Activated CD4-positive, alpha-beta memory T cell treated with anti-CD3 and anti-CD28 coated beads, Interleukin-2, amount 10 ng/mL, durations not matched to agents 7 days and 5 days (primary cell): ENCODE results near the gene SSR3. TPM values are rescaled to one million over a fixed set of nuclear protein-coding genes. Genes with fewer than 3 reads are reported as not detected.
A peak's percentile ranks its signal among the peaks of the same experiment; 100 is the strongest.
"Not testable (repeated sequence)": the region's sequence is repeated elsewhere in the genome, so short reads cannot be mapped to it uniquely, and the experiment has no call there.

ENCODE experiments used
- CTCF ChIA-PET: fragments of 350-600 bp; sonication (Branson Sonifier 250); formaldehyde crosslinking; loops from one replicate; lab custom pipeline; 2021; ENCODE audit warnings: antibody characterized with exemption, inconsistent platforms; lab: Charles Lee
- POLR2A ChIA-PET: fragments of 350-600 bp; sonication (Branson Sonifier 250); formaldehyde crosslinking; loops from one replicate; lab custom pipeline; 2021; ENCODE audit warnings: antibody characterized with exemption; lab: Charles Lee
- DNase-seq: peaks from one replicate; pipeline ENCODE4 v3.0.0-alpha.2; 2020
- H3K27ac Mint-ChIP-seq: one replicate; pipeline ENCODE4 v1.8.0; 2021; ENCODE audit warnings: mild to moderate bottlenecking, mixed read lengths
- H3K27me3 Mint-ChIP-seq: one replicate; pipeline ENCODE4 v1.8.0; 2021; ENCODE audit warnings: mixed read lengths
- H3K36me3 Mint-ChIP-seq: one replicate; pipeline ENCODE4 v1.8.0; 2021; ENCODE audit warnings: low read depth, mixed read lengths
- H3K4me1 Mint-ChIP-seq: one replicate; pipeline ENCODE4 v1.8.0; 2021; ENCODE audit warnings: mixed read lengths
- H3K4me3 Mint-ChIP-seq: one replicate; pipeline ENCODE4 v1.8.0; 2021; ENCODE audit warnings: mild to moderate bottlenecking, mixed read lengths
- H3K9me3 Mint-ChIP-seq: one replicate; pipeline ENCODE4 v1.8.0; 2021; ENCODE audit warnings: mixed read lengths
- total RNA-seq, 2 experiments: library from RNA; stranded (reverse); gene quantifications; one replicate each; pipeline ENCODE4 v1.2.3, GENCODE V29; 2021

SSR3 gene
- total RNA-seq, result 100 to 1,000 TPM; 167 to 174 TPM

- peak within 1 kb of the TSS; percentile 96 for H3K4me3 Mint-ChIP-seq
- ChIA-PET CTCF (interaction anchor here (1.0 to 2.9 kb wide), 26 partner anchors 10 to 621 kb away, joined by 3 to 39 read pairs (median 4); partner anchors contain the start of gene TIPARP), POLR2A (interaction anchor here (0.6 to 3.6 kb wide), 47 partner anchors 9 to 702 kb away, joined by 3 to 128 read pairs (median 5); partner anchors contain the start of genes CCNL1 and TIPARP)
- peaks cover 46% of the 10 kb centered on the region for H3K36me3 Mint-ChIP-seq
- peak; percentile 99 for DNase-seq
- peaks cover 48% of the 10 kb centered on the region for H3K4me1 Mint-ChIP-seq
- H3K9me3 Mint-ChIP-seq, result no peaks in the 10 kb centered on the region
- H3K27ac Mint-ChIP-seq, result peak within 1 kb of the TSS; percentile 84
- H3K27me3 Mint-ChIP-seq, result no peaks in the 10 kb centered on the region
Measured at GRCh38 chr3:156554842-156555687, at the start of gene SSR3. Gene SSR3 (minus strand): TSS chr3:156555117. CDS start chr3:156555089, 28 bp downstream.

- ChIA-PET CTCF (no interaction called here), POLR2A (no interaction called here)
- no peak for DNase-seq
- Mint-ChIP-seq H3K27ac (no peak overlapping the region), H3K27me3 (peaks cover 5% of the 10 kb centered on the region), H3K4me3 (no peak overlapping the region), H3K9me3 (no peaks in the 10 kb centered on the region), H3K4me1 (peaks cover 29% of the 10 kb centered on the region), H3K36me3 (no peaks in the 10 kb centered on the region)
Measured at GRCh38 chr3:156604064-156604641, 49.2 kb upstream of the SSR3 start.

- CTCF ChIA-PET, result no interaction called here
Measured at GRCh38 chr3:156603379-156604017, 48.6 kb upstream of the SSR3 start.

GRCh38 chr3:156602424-156602823, 47.5 kb upstream of the SSR3 start:
- Mint-ChIP-seq H3K27me3 (no peaks in the 10 kb centered on the region), H3K4me3 (no peak overlapping the region), H3K9me3 (no peaks in the 10 kb centered on the region), H3K36me3 (no peaks in the 10 kb centered on the region), H3K27ac (no peak overlapping the region), H3K4me1 (peaks cover 26% of the 10 kb centered on the region)
- CTCF ChIA-PET, result interaction anchor here (1.4 kb wide), 1 partner anchor 71 kb away, joined by 5 read pairs; no protein-coding TSS in a partner anchor
- DNase-seq, result no peak
- POLR2A ChIA-PET, result no interaction called here

More at GRCh38 chr3:156603379-156604017, 48.6 kb upstream of the SSR3 start:
- peaks cover 29% of the 10 kb centered on the region for H3K4me1 Mint-ChIP-seq
- POLR2A ChIA-PET, result no interaction called here
- H3K27ac Mint-ChIP-seq, result no peak overlapping the region
- H3K36me3 Mint-ChIP-seq, result no peaks in the 10 kb centered on the region
- no peaks in the 10 kb centered on the region for H3K9me3 Mint-ChIP-seq
- H3K4me3 Mint-ChIP-seq, result no peak overlapping the region
- peaks cover 2% of the 10 kb centered on the region for H3K27me3 Mint-ChIP-seq
- DNase-seq, result no peak

DNA sequence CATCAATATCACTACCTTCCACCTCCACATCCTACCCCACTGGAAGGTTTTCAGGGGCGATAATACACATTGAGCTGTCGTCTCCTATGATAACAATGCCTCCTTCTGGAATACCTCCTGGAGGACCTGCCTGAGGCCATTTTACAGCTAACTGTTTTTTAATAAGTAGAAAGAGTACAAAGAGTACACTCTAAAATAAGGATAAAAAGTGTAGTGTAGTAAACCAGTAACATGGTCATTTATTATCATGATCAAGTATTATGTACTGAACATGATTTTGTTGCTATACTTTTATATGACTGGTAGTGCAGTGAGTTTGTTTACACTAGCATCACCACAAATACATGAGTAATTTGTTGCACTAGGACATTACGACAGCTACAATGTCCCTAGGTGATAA, 46.6 kb upstream of the SSR3 start:
- no peak for DNase-seq
- no peaks in the 10 kb centered on the region for H3K9me3 Mint-ChIP-seq
- POLR2A ChIA-PET, result no interaction called here
- H3K27ac Mint-ChIP-seq, result no peak overlapping the region
- CTCF ChIA-PET, result interaction anchor here (0.9 to 1.4 kb wide), 2 partner anchors 72 to 73 kb away, joined by 3 to 5 read pairs; partner anchors contain the start of gene TIPARP
- H3K4me1 Mint-ChIP-seq, result peaks cover 22% of the 10 kb centered on the region
- no peaks in the 10 kb centered on the region for H3K36me3 Mint-ChIP-seq
- H3K4me3 Mint-ChIP-seq, result no peak overlapping the region
- H3K27me3 Mint-ChIP-seq, result peaks cover 8% of the 10 kb centered on the region

GRCh38 chr3:156600834-156601233, 45.9 kb upstream of the SSR3 start:
- Mint-ChIP-seq H3K4me1 (peaks cover 18% of the 10 kb centered on the region), H3K9me3 (no peaks in the 10 kb centered on the region), H3K36me3 (no peaks in the 10 kb centered on the region), H3K27ac (no peak overlapping the region), H3K4me3 (no peak overlapping the region), H3K27me3 (peaks cover 11% of the 10 kb centered on the region)
- CTCF ChIA-PET, result interaction anchor here (0.9 to 1.4 kb wide), 2 partner anchors 72 to 74 kb away, joined by 3 to 5 read pairs; partner anchors contain the start of gene TIPARP
- POLR2A ChIA-PET, result no interaction called here
- no peak for DNase-seq

DNA sequence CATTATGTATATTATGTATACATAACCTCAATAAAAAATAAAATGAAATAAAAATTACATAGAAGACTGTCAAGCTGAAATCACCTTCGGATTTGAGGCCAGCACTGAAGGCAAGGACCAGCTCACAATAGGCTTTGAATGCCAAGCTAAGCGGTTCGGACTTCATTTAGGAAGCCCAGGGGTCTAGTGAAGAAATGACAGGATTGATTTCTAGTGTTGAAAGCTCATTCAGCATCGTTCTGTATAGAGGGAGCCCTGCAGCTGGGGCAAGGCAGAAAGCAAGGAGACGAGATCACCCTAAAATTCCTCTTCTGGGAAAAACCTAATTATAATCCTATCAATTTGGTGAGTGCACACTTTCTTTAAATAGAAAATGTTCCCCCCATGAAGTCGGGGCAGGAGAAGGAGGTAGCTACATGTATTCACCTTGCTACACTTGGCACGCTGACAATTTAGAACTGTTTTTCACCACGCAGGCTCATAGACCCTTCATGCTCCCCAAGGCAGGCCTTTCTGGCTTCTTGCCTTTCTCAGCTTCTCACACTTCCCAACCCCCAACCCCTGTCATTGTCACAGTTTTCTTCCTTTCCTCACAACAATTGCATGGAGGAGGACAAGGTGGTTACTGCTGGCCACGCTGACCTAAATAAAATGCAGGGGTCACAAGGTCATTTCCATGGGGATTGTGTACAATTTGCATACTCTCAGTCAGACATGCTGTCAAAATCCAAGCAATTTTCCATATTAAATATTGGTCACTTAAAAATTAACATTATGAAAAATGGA, 44.4 kb upstream of the SSR3 start:
- H3K4me3 Mint-ChIP-seq, result no peak overlapping the region
- no peak for DNase-seq
- H3K27me3 Mint-ChIP-seq, result peaks cover 11% of the 10 kb centered on the region
- H3K4me1 Mint-ChIP-seq, result peaks cover 15% of the 10 kb centered on the region
- POLR2A ChIA-PET, result no interaction called here
- H3K9me3 Mint-ChIP-seq, result no peaks in the 10 kb centered on the region
- CTCF ChIA-PET, result interaction anchor here (1.1 kb wide), 1 partner anchor 12 kb away, joined by 3 read pairs; no protein-coding TSS in a partner anchor
- H3K36me3 Mint-ChIP-seq, result no peaks in the 10 kb centered on the region
- H3K27ac Mint-ChIP-seq, result no peak overlapping the region

DNA sequence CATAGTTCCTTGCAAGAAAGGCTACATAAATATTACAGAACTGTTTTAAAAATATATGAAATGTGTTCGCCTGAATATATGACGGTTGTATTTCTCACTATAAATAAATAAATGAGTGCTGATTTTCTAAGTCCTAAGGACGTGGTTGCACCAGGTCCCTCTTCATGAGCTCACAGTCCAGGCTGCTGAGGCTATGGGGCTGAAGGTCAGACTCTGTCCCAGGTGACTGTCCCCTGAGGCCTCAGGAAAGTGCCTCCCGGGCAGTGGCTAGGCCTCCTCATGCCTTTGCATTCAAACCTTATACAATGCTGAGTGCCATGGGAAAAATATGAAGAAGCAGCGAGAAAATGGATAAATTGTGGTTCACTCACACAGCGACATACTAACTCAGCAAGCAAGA, 43.5 kb upstream of the SSR3 start:
- Mint-ChIP-seq H3K4me3 (no peak overlapping the region), H3K27ac (no peak overlapping the region), H3K4me1 (peaks cover 13% of the 10 kb centered on the region), H3K27me3 (peaks cover 11% of the 10 kb centered on the region), H3K9me3 (no peaks in the 10 kb centered on the region), H3K36me3 (no peaks in the 10 kb centered on the region)
- ChIA-PET CTCF (no interaction called here), POLR2A (no interaction called here)
- DNase-seq, result no peak

DNA sequence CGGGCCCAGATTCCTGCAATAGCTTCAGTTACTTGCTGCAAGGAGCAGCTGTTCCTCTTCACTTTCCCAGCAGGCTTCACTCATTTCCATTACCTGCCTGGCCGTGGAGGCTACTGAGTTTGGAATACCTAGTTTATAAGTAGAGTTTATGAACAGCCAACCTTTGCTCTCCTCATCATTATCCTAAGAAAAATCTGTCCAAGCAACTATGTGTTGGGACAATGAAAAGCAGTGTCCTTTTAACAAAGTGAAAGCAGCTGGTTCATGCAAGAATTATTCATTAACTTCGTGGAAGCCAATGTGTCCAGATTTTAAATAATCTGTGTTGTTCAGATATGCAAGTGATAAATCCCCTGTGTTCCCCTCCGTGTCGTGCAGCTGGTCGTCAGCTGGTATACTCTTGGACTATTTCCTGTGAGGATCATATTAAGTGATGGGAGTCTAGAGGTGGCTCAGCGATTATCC, 39.3 kb upstream of the SSR3 start:
- peaks cover 2% of the 10 kb centered on the region for H3K4me1 Mint-ChIP-seq
- no peak for DNase-seq
- H3K27me3 Mint-ChIP-seq, result peaks cover 22% of the 10 kb centered on the region
- H3K4me3 Mint-ChIP-seq, result no peak overlapping the region
- H3K27ac Mint-ChIP-seq, result no peak overlapping the region
- H3K9me3 Mint-ChIP-seq, result peaks cover 6% of the 10 kb centered on the region
- CTCF ChIA-PET, result no interaction called here
- peaks cover 2% of the 10 kb centered on the region for H3K36me3 Mint-ChIP-seq
- POLR2A ChIA-PET, result interaction anchor here (0.6 to 1.3 kb wide), 2 partner anchors 37 to 39 kb away, joined by 3 to 4 read pairs; partner anchors contain the start of gene SSR3

- no peak for DNase-seq
- Mint-ChIP-seq H3K9me3 (peaks cover 6% of the 10 kb centered on the region), H3K4me1 (peaks cover 2% of the 10 kb centered on the region), H3K4me3 (no peak overlapping the region), H3K27ac (no peak overlapping the region), H3K36me3 (peaks cover 2% of the 10 kb centered on the region), H3K27me3 (peaks cover 22% of the 10 kb centered on the region)
- POLR2A ChIA-PET, result interaction anchor here (0.6 to 1.3 kb wide), 2 partner anchors 37 to 39 kb away, joined by 3 to 4 read pairs; partner anchors contain the start of gene SSR3
- CTCF ChIA-PET, result no interaction called here
Measured at GRCh38 chr3:156593814-156594213, 38.9 kb upstream of the SSR3 start.

GRCh38 chr3:156589806-156590205, 34.9 kb upstream of the SSR3 start:
- H3K4me1 Mint-ChIP-seq, H3K36me3 Mint-ChIP-seq, CTCF ChIA-PET, DNase-seq, H3K27ac Mint-ChIP-seq, POLR2A ChIA-PET, H3K4me3 Mint-ChIP-seq, H3K9me3 Mint-ChIP-seq: not testable (repeated sequence)
- H3K27me3 Mint-ChIP-seq, result peaks cover 13% of the 10 kb centered on the region

GRCh38 chr3:156587760-156588069, 32.8 kb upstream of the SSR3 start:
- CTCF ChIA-PET, result interaction anchor here (0.7 to 1.0 kb wide), 2 partner anchors 12 kb away, joined by 3 read pairs; no protein-coding TSS in a partner anchor

More at GRCh38 chr3:156587760-156588069, 32.8 kb upstream of the SSR3 start:
- Mint-ChIP-seq H3K9me3 (peaks cover 6% of the 10 kb centered on the region), H3K36me3 (peaks cover 2% of the 10 kb centered on the region), H3K27ac (no peak overlapping the region), H3K4me1 (peaks cover 6% of the 10 kb centered on the region), H3K4me3 (no peak overlapping the region), H3K27me3 (peaks cover 14% of the 10 kb centered on the region)
- no peak for DNase-seq
- POLR2A ChIA-PET, result no interaction called here
